Measurements from ENCODE around the gene ERC2.

DNA sequence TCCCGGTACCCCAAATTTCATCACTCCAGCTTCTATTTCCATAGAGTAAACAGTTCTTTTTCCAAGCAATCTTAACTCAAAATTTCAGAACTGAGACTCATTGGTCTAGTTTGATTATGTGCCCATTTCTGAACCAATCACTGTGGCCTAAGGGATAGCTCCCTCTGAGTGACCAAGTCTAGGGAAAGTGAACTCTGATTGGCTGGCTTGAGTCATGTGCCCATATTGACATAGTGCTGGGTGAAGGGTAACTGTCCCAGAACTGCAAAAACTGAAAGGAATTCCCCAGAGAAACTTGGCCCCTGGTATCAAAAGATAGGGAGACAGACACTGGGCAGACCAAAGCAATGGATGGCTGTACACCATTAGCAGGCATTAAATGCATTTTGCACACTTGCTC, 810.0 kb downstream of the ERC2 start:
- no peak for TF ChIP-seq POLR2A (IDR thresholded peaks at IDR 0.05)
- TF ChIP-seq, protein P1, sequence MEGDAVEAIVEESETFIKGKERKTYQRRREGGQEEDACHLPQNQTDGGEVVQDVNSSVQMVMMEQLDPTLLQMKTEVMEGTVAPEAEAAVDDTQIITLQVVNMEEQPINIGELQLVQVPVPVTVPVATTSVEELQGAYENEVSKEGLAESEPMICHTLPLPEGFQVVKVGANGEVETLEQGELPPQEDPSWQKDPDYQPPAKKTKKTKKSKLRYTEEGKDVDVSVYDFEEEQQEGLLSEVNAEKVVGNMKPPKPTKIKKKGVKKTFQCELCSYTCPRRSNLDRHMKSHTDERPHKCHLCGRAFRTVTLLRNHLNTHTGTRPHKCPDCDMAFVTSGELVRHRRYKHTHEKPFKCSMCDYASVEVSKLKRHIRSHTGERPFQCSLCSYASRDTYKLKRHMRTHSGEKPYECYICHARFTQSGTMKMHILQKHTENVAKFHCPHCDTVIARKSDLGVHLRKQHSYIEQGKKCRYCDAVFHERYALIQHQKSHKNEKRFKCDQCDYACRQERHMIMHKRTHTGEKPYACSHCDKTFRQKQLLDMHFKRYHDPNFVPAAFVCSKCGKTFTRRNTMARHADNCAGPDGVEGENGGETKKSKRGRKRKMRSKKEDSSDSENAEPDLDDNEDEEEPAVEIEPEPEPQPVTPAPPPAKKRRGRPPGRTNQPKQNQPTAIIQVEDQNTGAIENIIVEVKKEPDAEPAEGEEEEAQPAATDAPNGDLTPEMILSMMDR (IDR thresholded peaks at IDR 0.05): no peak
- TF ChIP-seq POLR2AphosphoS5 (IDR thresholded peaks at IDR 0.05): no peak

All from breast epithelium (tissue), 3 donors.